Activated effector memory CD4-positive, alpha-beta T cell treated with anti-CD3 and anti-CD28 coated beads, Interleukin-2, amount 50 U/mL, for 16 hours (primary cell): Measurements from ENCODE around the gene FBXO21.
"Not testable (repeated sequence)": the region's sequence is repeated elsewhere in the genome, so short reads cannot be mapped to it uniquely, and the experiment has no call there.

Source experiments
- DNase-seq: peaks from one replicate; pipeline ENCODE4 v3.0.0-alpha.2; 2020

FBXO21 gene

GRCh38 chr12:117100851-117101673 lies 89.2 kb downstream of the FBXO21 start:
- no peak for DNase-seq

- no peak for DNase-seq
Measured at GRCh38 chr12:117100251-117100650, 90.0 kb downstream of the FBXO21 start.

DNA sequence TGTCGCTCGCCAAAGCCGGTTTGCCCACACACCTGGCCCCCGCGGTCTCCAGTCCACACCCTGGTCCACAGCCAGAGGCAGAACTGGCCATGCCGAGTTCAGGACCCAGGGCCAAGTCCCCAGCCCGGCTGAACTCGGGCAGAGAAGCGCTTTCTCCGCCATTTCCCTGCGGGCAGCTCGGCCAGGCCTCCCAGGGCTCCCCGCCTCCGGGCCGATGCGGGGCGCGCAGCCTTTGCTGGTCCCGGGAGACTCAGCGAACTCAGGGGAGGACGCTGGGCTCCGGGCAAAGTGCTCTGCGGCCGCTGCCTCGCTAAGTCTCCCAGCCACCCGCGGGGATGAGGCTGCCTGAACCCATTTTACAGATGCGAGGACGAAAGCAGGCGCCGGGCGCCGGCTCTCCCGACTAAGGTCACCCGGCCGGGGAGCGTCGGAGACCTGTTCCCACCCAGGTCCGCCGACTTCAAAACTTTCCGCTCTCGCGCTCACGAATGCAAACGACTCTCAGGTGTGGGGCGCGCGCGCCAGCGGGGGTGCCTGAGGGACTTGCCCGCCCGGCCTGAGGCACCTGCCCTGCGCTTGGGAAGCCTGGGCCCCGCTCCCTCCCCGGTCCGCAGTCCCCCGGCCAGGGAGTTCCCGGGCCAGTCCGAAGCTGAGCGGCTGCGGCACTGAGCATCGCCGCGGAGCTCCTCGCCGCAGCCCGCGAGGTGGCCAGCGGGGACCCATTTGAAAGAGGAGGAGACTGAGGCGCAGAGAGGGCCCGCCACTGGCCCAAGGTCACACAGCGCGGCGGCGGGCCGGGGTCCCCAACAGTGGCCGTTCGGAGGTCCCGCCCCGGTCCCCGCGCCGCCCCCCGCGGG lies 91.7 kb downstream of the FBXO21 start:
- peak; percentile 71 for DNase-seq

- DNase-seq = no peak
Measured at GRCh38 chr12:117098024-117098360, 92.3 kb downstream of the FBXO21 start.

GRCh38 chr12:117097159-117097558 lies 93.1 kb downstream of the FBXO21 start:
- DNase-seq = no peak

GRCh38 chr12:117096501-117097042 lies 93.7 kb downstream of the FBXO21 start:
- no peak for DNase-seq

- not testable (repeated sequence) for DNase-seq
Measured at GRCh38 chr12:117095191-117095590, 95.1 kb downstream of the FBXO21 start.

GRCh38 chr12:117093918-117094630 lies 96.2 kb downstream of the FBXO21 start:
- no peak for DNase-seq

DNA sequence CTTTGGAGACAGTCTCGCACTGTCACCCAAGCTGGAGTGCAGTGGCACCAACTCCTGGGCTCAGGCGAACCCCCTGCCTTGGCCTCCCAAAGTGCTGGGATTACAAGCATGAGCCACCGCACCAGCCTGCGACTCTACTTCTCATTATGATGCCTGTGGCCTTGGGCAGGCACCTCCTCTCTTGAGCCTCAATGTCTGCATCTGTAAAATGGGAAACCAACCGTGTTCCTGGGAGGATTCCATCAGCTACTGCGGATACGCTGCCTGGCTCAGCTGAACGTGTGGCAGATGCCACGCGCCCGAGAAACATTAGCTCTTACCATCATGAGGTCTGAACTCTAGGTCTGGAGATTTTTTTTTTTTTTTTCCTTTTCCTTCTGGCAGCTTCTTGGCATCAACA lies 96.8 kb downstream of the FBXO21 start:
- no peak for DNase-seq

DNA sequence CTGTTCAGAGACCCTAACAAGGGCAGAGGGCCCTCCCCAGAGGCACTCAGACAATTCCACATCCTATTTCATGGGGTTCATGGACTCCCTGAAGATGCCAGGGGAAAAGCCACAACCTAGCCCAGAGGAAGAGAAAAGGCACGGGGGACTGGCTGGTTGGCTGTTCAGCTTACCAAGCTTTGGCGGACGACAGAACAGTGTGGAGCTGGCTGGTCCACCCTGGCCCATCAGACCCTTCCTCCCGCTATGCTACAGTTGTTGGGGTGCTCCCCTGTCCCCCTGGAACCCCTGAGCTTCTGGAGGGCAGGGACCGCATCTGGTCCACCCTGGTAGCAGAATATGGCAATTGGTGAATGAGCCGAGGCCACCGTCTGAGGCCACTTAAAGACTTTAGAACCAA lies 97.4 kb downstream of the FBXO21 start:
- DNase-seq = no peak

GRCh38 chr12:117092511-117092780 lies 97.8 kb downstream of the FBXO21 start:
- no peak for DNase-seq
